ENCODE results near the gene MAP3K13.

- TF ChIP-seq CTCF (IDR thresholded peaks at IDR 0.05; ENCODE audit: poor library complexity) (no peak), EZH2 (IDR thresholded peaks at IDR 0.05; ENCODE audit: borderline replicate concordance) (no peak)
These were observed 47.0 kb downstream of the MAP3K13 start for GRCh38 chr3:185409957-185410356.

Data from hepatocyte (in vitro differentiated cells).